HFFc6 (cell line): Measurements from ENCODE around the gene BIRC7. TPM values are rescaled to one million over a fixed set of nuclear protein-coding genes. Genes with fewer than 3 reads are reported as not detected.

Source experiments
- DNase-seq: peaks from one replicate; pipeline ENCODE4 v3.0.0-alpha.2; 2018
- H3K27ac Mint-ChIP-seq: 2 replicates; pipeline ENCODE4 v1.8.0; 2020; ENCODE audit warnings: mild to moderate bottlenecking, mixed read lengths
- H3K27me3 Mint-ChIP-seq: 2 replicates; pipeline ENCODE4 v1.8.0; 2021; ENCODE audit warnings: mild to moderate bottlenecking, moderate library complexity, mixed read lengths; ENCODE audit not compliant: insufficient read depth
- H3K36me3 Mint-ChIP-seq: 2 replicates; pipeline ENCODE4 v1.8.0; 2021; ENCODE audit warnings: low read depth, mixed read lengths
- H3K4me1 Mint-ChIP-seq: 2 replicates; pipeline ENCODE4 v1.8.0; 2020; ENCODE audit warnings: low read depth, mixed read lengths
- H3K4me3 Mint-ChIP-seq: 2 replicates; pipeline ENCODE4 v1.8.0; 2020; ENCODE audit warnings: mild to moderate bottlenecking, moderate library complexity, mixed read lengths
- H3K9me3 Mint-ChIP-seq: 2 replicates; pipeline ENCODE4 v1.8.0; 2020; ENCODE audit warnings: mild to moderate bottlenecking, mixed read lengths
- CTCF ChIP-seq: fragments of 200-600 bp; sonication (generic); IDR thresholded peaks from 2 replicates; pipeline ENCODE4 v1.5.0; 2021; ENCODE audit warnings: antibody characterized with exemption, mild to moderate bottlenecking
- total RNA-seq, 6 experiments: library from RNA; stranded (reverse); fragmentation: NEBNext Ultra II Directional; extraction: Animal tissue kit (Norgen Biotek cat#: 25700); gene quantifications; 2 replicates in 1 of 6; 3 replicates in 5 of 6; pipeline ENCODE4 v1.2.3, GENCODE V29; 2021

BIRC7 gene
- total RNA-seq, 6 experiments from 2014 or later: not detected

GRCh38 chr20:63254606-63255384, 19.1 kb downstream of the BIRC7 start:
- Mint-ChIP-seq H3K9me3 (no peaks in the 10 kb centered on the region), H3K27me3 (peaks cover 52% of the 10 kb centered on the region), H3K27ac (no peak overlapping the region), H3K36me3 (no peaks in the 10 kb centered on the region), H3K4me3 (no peak overlapping the region), H3K4me1 (no peaks in the 10 kb centered on the region)
- DNase-seq: no peak
- TF ChIP-seq CTCF: no peak

GRCh38 chr20:63255931-63256704, 20.4 kb downstream of the BIRC7 start:
- H3K9me3 Mint-ChIP-seq: no peaks in the 10 kb centered on the region
- peaks cover 61% of the 10 kb centered on the region for H3K27me3 Mint-ChIP-seq
- H3K4me3 Mint-ChIP-seq: no peak overlapping the region
- no peak overlapping the region for H3K27ac Mint-ChIP-seq
- no peaks in the 10 kb centered on the region for H3K4me1 Mint-ChIP-seq
- no peak for DNase-seq
- H3K36me3 Mint-ChIP-seq: no peaks in the 10 kb centered on the region
- no peak for TF ChIP-seq CTCF

- no peak overlapping the region for H3K27ac Mint-ChIP-seq
- H3K27me3 Mint-ChIP-seq: peaks cover 68% of the 10 kb centered on the region
- no peak overlapping the region; the same call in 1 of the 2 replicates for H3K4me3 Mint-ChIP-seq
- H3K4me1 Mint-ChIP-seq: no peaks in the 10 kb centered on the region
- no peaks in the 10 kb centered on the region for H3K9me3 Mint-ChIP-seq
- H3K36me3 Mint-ChIP-seq: no peaks in the 10 kb centered on the region
- no peak for TF ChIP-seq CTCF
- DNase-seq: no peak
These were observed 21.2 kb downstream of the BIRC7 start for GRCh38 chr20:63256954-63257353.

- Mint-ChIP-seq H3K36me3 (no peaks in the 10 kb centered on the region), H3K27me3 (peaks cover 70% of the 10 kb centered on the region), H3K4me3 (no peak overlapping the region), H3K27ac (no peak overlapping the region), H3K9me3 (no peaks in the 10 kb centered on the region), H3K4me1 (no peaks in the 10 kb centered on the region)
- DNase-seq: no peak
- no peak for TF ChIP-seq CTCF
These were observed 21.9 kb downstream of the BIRC7 start for GRCh38 chr20:63257629-63258028.

- no peak for DNase-seq
- H3K27me3 Mint-ChIP-seq: peaks cover 71% of the 10 kb centered on the region
- no peaks in the 10 kb centered on the region for H3K4me1 Mint-ChIP-seq
These were observed 23.1 kb downstream of the BIRC7 start for GRCh38 chr20:63258781-63259180.

More at GRCh38 chr20:63258781-63259180, 23.1 kb downstream of the BIRC7 start:
- Mint-ChIP-seq H3K27ac (no peak overlapping the region), H3K4me3 (no peak overlapping the region), H3K9me3 (no peaks in the 10 kb centered on the region), H3K36me3 (no peaks in the 10 kb centered on the region)
- no peak for TF ChIP-seq CTCF
